GM23248 (cell line): ENCODE results near the gene R3HCC1L. TPM values are rescaled to one million over a fixed set of nuclear protein-coding genes. Genes with fewer than 3 reads are reported as not detected.
A peak's percentile ranks its signal among the peaks of the same experiment; 100 is the strongest.

ENCODE experiments used
- DNase-seq: peaks from one replicate; pipeline ENCODE4 v3.0.0-alpha.2; 2015
- H2AFZ ChIP-seq: fragments of 200-600 bp; sonication (generic); 2 replicates; pipeline ENCODE4 v1.6.1; 2016; ENCODE audit warnings: antibody characterized with exemption
- H3F3A ChIP-seq: fragments of 200-600 bp; sonication (generic); 2 replicates; pipeline ENCODE4 v1.6.1; 2016; ENCODE audit warnings: mild to moderate bottlenecking, antibody characterized with exemption, mixed run types; ENCODE audit not compliant: insufficient read depth
- H3K27ac ChIP-seq: fragments of 200-600 bp; sonication (generic); 2 replicates; pipeline ENCODE4 v1.5.1; 2016; ENCODE audit warnings: mild to moderate bottlenecking
- H3K27me3 ChIP-seq: fragments of 200-600 bp; sonication (generic); replicated peaks from 2 replicates; pipeline ENCODE4 v1.6.1; 2016; ENCODE audit warnings: mild to moderate bottlenecking; ENCODE audit not compliant: insufficient read depth
- H3K36me3 ChIP-seq: fragments of 200-600 bp; sonication (generic); 2 replicates; pipeline ENCODE4 v1.6.1; 2016; ENCODE audit warnings: low read depth, mild to moderate bottlenecking
- H3K4me1 ChIP-seq: fragments of 200-600 bp; sonication (generic); 2 replicates; pipeline ENCODE4 v1.6.1; 2016; ENCODE audit warnings: mild to moderate bottlenecking; ENCODE audit not compliant: insufficient read depth
- H3K4me2 ChIP-seq: fragments of 200-600 bp; sonication (generic); one replicate; pipeline ENCODE4 v1.6.1; 2016; ENCODE audit warnings: mild to moderate bottlenecking; ENCODE audit not compliant: unreplicated experiment
- H3K4me3 ChIP-seq: fragments of 200-600 bp; sonication (generic); 2 replicates; pipeline ENCODE4 v1.5.1; 2016; ENCODE audit warnings: mild to moderate bottlenecking
- H3K79me2 ChIP-seq: fragments of 200-600 bp; sonication (generic); 2 replicates; pipeline ENCODE4 v1.6.1; 2016; ENCODE audit warnings: mild to moderate bottlenecking; ENCODE audit not compliant: insufficient read depth
- H3K9ac ChIP-seq: fragments of 200-600 bp; sonication (generic); 2 replicates; pipeline ENCODE4 v1.6.1; 2016; ENCODE audit warnings: mild to moderate bottlenecking
- H3K9me2 ChIP-seq: fragments of 200-600 bp; sonication (generic); 2 replicates; pipeline ENCODE4 v1.6.1; 2016; ENCODE audit warnings: mixed run types, mild to moderate bottlenecking, moderate library complexity; ENCODE audit not compliant: insufficient read depth
- H3K9me3 ChIP-seq: fragments of 200-600 bp; sonication (generic); one replicate; pipeline ENCODE4 v1.6.1; 2017; ENCODE audit warnings: low read depth
- H4K20me1 ChIP-seq: fragments of 200-600 bp; sonication (generic); 2 replicates; pipeline ENCODE4 v1.6.0; 2016; ENCODE audit not compliant: insufficient read depth
- EZH2 ChIP-seq: fragments of 200-600 bp; sonication (generic); IDR thresholded peaks from 2 replicates; pipeline ENCODE4 v1.6.1; 2018; ENCODE audit warnings: antibody characterized with exemption, mild to moderate bottlenecking; ENCODE audit not compliant: insufficient read depth, poor library complexity, severe bottlenecking
- EZH2phosphoT487 ChIP-seq: fragments of 200-600 bp; sonication (generic); IDR thresholded peaks from 2 replicates; pipeline ENCODE4 v1.6.1; 2018; ENCODE audit warnings: antibody characterized with exemption, moderate library complexity, mild to moderate bottlenecking, low read depth; ENCODE audit not compliant: insufficient read depth
- WGBS, 2 experiments: methylation state at CpG; one replicate each; pipeline ENCODE4 v1.1.6; 2015 to 2017; ENCODE audit warnings: low lambda C conversion rate in 2 of 2, low coverage in 1 of 2; ENCODE audit errors: missing lambda C conversion rate in 2 of 2; 5-methylcytosine and 5-hydroxymethylcytosine counted together
- in situ Hi-C: fragments of 300-500 bp; cut with MboI; formaldehyde crosslinking; loops from 2 replicates; pipeline ENCODE4 v1.15.0; 2020
- polyA plus RNA-seq: library from polyadenylated mRNA; unstranded; fragments of >200 nt; fragmentation: Nextera tagmentation; extraction: Ambion mirVana; gene quantifications from 2 replicates; pipeline ENCODE4 v1.2.1, GENCODE V29; 2016
- total RNA-seq: library from RNA; depleted of rRNA; stranded (reverse); fragments of >200 nt; shearing (Covaris generic); gene quantifications from 2 replicates; pipeline ENCODE4 v1.2.3, GENCODE V29; 2014

The R3HCC1L gene
- total and polyA plus RNA-seq, 2 experiments from 2014 or later = 8.2 to 10.2 TPM

DNA sequence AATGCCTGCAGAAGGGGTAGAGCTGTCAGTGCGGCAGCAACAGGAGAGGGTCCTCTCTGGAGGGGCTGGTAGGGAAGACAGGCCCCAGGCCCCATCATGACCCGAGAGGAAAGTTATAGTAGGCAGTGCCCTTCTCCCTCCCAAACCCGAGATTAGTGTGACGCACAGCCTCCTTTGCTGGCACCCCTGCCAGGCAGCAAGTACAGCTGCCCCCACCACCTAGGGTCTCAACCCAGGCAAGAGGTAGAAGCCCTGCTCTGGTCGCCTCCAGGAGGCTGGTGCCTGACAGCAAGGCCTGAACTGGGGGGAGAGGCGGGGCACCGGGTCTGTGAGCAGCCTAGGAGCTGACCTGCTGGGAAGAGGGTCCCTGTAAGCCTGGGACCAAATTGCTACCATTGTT is 118.0 kb downstream of the R3HCC1L start:
- no peak overlapping the region for H2AFZ ChIP-seq
- H3K79me2 ChIP-seq = no peaks in the 10 kb centered on the region
- TF ChIP-seq EZH2phosphoT487 (no peak), EZH2 (no peak)
- H3K4me2 ChIP-seq = no peak overlapping the region
- WGBS, 2 experiments = 97 to 100% methylated on average over 7 of the region's 7 CpGs
- no peaks in the 10 kb centered on the region for H3K9me2 ChIP-seq
- H3K27ac ChIP-seq = 0 out of 2 replicates have a peak overlapping the region, but pooled peaks have one; percentile 2
- no peaks in the 10 kb centered on the region for H3K27me3 ChIP-seq
- H3K4me1 ChIP-seq = peaks cover under 1% of the 10 kb centered on the region; the same call in 1 of the 2 replicates
- no peak for DNase-seq
- H3K9ac ChIP-seq = no peak overlapping the region
- in situ Hi-C loops = no loop called here
- no peaks in the 10 kb centered on the region for H4K20me1 ChIP-seq
- peaks cover 93% of the 10 kb centered on the region for H3F3A ChIP-seq
- no peak overlapping the region for H3K4me3 ChIP-seq
- peaks cover 70% of the 10 kb centered on the region for H3K36me3 ChIP-seq
- H3K9me3 ChIP-seq = no peaks in the 10 kb centered on the region

DNA sequence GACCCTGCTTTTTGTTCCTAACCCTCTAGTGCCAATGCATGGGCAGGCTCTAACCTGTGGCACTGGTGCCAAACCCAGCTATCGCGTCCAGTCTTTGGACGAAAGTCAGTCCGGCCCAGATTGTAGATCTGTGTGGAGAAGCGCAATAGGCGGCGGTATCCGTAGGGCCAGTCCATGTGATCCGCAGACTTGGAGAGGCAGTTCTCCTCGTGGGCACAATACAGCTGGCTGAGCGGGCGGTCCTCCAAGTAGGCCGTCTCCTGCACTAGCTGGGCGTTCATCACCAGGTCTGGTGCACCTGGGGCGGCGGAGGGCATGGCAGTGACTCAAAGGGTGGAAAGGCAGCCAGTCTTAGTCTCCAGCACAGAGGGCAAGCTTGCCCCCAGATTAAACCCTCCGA is 119.0 kb downstream of the R3HCC1L start:
- Histone ChIP-seq H3K27ac (no peak overlapping the region), H3F3A (peaks cover 90% of the 10 kb centered on the region), H3K27me3 (no peaks in the 10 kb centered on the region), H4K20me1 (no peaks in the 10 kb centered on the region), H2AFZ (no peak overlapping the region), H3K9me2 (no peaks in the 10 kb centered on the region), H3K4me1 (no peaks in the 10 kb centered on the region), H3K9me3 (no peaks in the 10 kb centered on the region), H3K79me2 (no peaks in the 10 kb centered on the region), H3K4me2 (no peak overlapping the region), H3K36me3 (peaks cover 68% of the 10 kb centered on the region), H3K9ac (no peak overlapping the region), H3K4me3 (no peak overlapping the region)
- no peak for DNase-seq
- TF ChIP-seq EZH2 (no peak), EZH2phosphoT487 (no peak)
- in situ Hi-C loops = no loop called here
- 81 to 85% methylated on average over 17 of the region's 17 CpGs for WGBS, 2 experiments

DNA sequence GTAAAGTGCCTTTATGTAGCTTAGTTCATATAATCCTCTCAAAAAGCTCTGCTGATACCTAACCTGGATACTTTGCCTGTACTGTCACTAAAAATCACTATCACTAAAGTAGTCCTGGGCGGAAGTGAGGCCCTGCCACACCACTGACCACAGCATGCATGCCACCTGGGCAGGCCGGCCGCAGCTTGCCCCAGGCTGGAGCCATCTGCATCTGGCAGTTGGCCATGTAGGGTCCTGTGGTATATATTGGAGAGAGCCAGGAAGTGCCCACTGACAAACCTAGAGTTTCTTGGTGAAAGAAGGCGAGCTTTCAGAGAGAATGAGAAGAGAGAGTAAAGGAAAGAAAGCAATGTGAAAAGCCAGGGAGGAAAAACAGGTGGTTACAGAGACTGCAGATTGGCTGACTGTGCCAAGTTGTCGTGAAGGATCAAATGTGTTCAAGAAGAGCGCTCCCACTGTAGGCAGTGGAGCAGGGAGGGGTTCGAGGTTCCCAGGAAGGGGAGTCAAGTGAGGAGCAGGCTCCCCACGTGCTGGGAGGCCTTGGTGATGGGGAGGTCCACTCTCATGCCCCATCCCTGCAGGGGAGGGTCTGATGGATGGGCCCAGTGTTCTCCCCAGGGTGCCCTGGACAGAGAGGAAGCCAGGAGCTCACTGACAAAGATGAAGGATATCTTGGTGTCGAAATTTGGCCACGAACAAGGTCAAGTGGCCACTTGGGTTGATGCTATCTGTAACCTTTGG is 119.9 kb downstream of the R3HCC1L start:
- WGBS, 2 experiments = 92 to 93% methylated on average over 10 of the region's 10 CpGs
- no peaks in the 10 kb centered on the region for H3K4me1 ChIP-seq
- H3K36me3 ChIP-seq = peaks cover 60% of the 10 kb centered on the region
- no peaks in the 10 kb centered on the region for H4K20me1 ChIP-seq
- no peaks in the 10 kb centered on the region for H3K9me3 ChIP-seq
- H2AFZ ChIP-seq = no peak overlapping the region
- H3K27ac ChIP-seq = no peak overlapping the region
- no peak for TF ChIP-seq EZH2phosphoT487
- no peak for TF ChIP-seq EZH2
- no peak overlapping the region for H3K4me3 ChIP-seq
- H3F3A ChIP-seq = peaks cover 82% of the 10 kb centered on the region
- H3K4me2 ChIP-seq = no peak overlapping the region
- in situ Hi-C loops = no loop called here
- H3K9me2 ChIP-seq = no peaks in the 10 kb centered on the region
- H3K79me2 ChIP-seq = no peaks in the 10 kb centered on the region
- DNase-seq = no peak
- H3K27me3 ChIP-seq = no peaks in the 10 kb centered on the region
- no peak overlapping the region for H3K9ac ChIP-seq

DNA sequence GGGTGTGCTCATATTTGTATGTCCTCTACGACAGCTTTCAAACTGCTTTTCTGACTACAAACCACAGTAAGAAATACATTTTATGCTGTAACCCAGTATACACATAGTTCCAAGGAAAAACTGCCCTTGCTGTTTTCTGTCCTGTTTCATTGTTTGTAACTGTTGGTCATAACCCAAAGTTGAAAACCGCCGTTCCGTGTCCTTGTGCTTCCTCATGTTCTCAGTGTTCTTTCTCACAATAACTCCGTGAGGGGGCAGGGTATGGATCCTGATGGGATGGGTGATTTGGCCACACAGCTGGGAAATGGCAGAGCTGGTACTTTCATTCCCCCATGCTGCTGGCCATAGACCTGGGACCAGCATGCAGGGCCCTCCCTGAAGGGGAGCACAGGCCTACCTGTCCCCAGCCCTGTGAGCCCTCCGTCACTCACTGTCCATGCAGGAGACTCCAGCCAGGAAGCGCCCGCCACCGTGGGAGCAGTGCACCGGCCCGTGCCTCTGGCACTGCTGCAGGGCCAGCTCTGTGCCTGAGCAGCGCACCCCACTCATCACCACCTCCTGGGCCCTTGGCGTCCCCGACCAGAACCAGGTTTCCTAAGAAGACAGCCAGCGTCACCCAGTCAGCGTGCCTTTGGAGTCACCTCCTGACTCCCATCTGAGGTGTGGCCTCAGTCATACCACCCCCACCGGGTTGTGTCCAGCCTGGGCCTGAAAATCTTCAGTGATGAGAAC is 120.9 kb downstream of the R3HCC1L start:
- no peak for TF ChIP-seq EZH2phosphoT487
- TF ChIP-seq EZH2 = no peak
- Histone ChIP-seq H3K9me2 (no peaks in the 10 kb centered on the region), H3K4me1 (no peaks in the 10 kb centered on the region), H3K27me3 (no peaks in the 10 kb centered on the region), H4K20me1 (no peaks in the 10 kb centered on the region), H3K36me3 (peaks cover 51% of the 10 kb centered on the region), H2AFZ (no peak overlapping the region), H3K9ac (no peak overlapping the region), H3K27ac (no peak overlapping the region), H3K4me3 (no peak overlapping the region), H3K4me2 (no peak overlapping the region), H3K9me3 (no peaks in the 10 kb centered on the region), H3F3A (peaks cover 82% of the 10 kb centered on the region), H3K79me2 (no peaks in the 10 kb centered on the region)
- DNase-seq = no peak
- in situ Hi-C loops = no loop called here
- WGBS, 2 experiments = 82 to 85% methylated on average over 15 to 17 of the region's 17 CpGs
